Measurements from ENCODE around the gene ISX. TPM values are rescaled to one million over a fixed set of nuclear protein-coding genes. Genes with fewer than 3 reads are reported as not detected.

ISX gene
- total and polyA plus RNA-seq, 2 donors, result not detected

- H3K36me3 ChIP-seq (ENCODE audit: insufficient read depth), result no peaks in the 10 kb centered on the region
- 93% methylated on average over 2 of the region's 2 CpGs for WGBS
- H3K4me1 ChIP-seq (ENCODE audit: insufficient read depth), result no peaks in the 10 kb centered on the region
These were observed 66.6 kb downstream of the ISX start for GRCh38 chr22:35132568-35132967.

DNA sequence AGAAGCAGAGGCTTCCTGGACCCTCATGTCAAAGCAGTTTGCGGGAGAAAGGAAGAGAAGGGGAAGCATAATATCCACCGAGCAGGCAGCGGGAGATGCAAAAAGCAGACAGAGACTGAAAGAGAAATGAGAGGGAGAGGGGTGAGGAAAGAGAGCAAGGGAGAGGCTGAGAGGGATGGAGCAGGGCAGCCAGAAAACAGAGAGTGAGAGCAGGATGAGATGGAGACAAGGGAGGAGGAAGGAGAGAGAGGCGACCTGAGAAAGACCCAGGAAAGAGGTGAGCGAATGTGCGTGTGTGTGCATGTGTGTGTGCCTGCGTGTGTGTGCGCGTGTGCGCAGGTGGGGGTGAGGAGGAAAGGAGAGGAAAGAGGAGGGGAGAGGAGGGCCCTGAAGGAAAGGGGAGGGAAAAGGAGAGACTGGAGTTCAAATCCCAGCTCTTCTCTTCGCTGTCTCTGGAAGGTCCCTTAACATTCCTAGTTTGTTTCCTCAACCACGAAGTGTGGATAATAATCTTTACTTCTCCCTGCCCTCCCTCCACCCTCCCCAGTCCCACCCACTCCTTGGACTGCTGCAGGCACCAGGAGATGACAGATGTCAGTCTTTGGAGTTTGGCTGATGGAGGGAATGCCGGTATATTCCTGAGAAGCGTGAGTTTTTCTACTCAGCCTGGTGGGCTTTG lies 67.9 kb downstream of the ISX start:
- Histone ChIP-seq H3K36me3 (ENCODE audit: insufficient read depth) (no peaks in the 10 kb centered on the region), H3K4me1 (ENCODE audit: insufficient read depth) (no peaks in the 10 kb centered on the region), H3K4me3 (ENCODE audit: low read depth, low read length) (no peak overlapping the region), H3K27ac (ENCODE audit: low read depth) (no peak overlapping the region)
- DNase-seq (ENCODE audit: extremely low spot score), result no peak
- 77% methylated on average over 14 of the region's 14 CpGs for WGBS

More at GRCh38 chr22:35132568-35132967, 66.6 kb downstream of the ISX start:
- no peak overlapping the region for H3K4me3 ChIP-seq (ENCODE audit: low read depth, low read length)
- DNase-seq (ENCODE audit: extremely low spot score), result no peak
- no peak overlapping the region for H3K27ac ChIP-seq (ENCODE audit: low read depth)

- no peaks in the 10 kb centered on the region for H3K36me3 ChIP-seq (ENCODE audit: insufficient read depth)
- 42% methylated on average over 8 of the region's 8 CpGs for WGBS
These were observed 68.7 kb downstream of the ISX start for GRCh38 chr22:35134637-35135036.

DNA sequence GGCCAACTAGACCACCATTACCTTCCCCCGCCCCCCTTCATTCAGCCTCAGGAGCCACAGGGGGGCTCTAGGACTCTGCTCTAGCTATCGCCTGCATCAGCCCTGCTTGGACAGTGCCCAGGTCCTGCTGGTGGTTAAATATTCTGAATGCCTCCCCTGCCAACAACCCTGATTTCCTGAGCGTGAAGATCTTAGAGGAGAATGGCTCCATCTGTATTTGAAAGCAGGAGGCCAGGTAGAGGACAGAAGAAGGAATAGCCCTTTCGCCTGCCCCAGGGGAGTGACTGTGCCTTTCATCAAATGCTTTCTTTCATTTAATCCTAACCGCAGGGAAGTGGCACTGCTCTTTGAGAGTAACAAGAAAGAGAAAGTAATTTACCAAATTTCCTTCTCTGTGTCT lies 69.2 kb downstream of the ISX start:
- no peak for DNase-seq (ENCODE audit: extremely low spot score)
- Histone ChIP-seq H3K27ac (ENCODE audit: low read depth) (no peak overlapping the region), H3K4me1 (ENCODE audit: insufficient read depth) (no peaks in the 10 kb centered on the region), H3K36me3 (ENCODE audit: insufficient read depth) (no peaks in the 10 kb centered on the region), H3K4me3 (ENCODE audit: low read depth, low read length) (no peak overlapping the region)
- 56% methylated on average over 5 of the region's 5 CpGs for WGBS

More at GRCh38 chr22:35134637-35135036, 68.7 kb downstream of the ISX start:
- H3K27ac ChIP-seq (ENCODE audit: low read depth), result no peak overlapping the region
- no peak for DNase-seq (ENCODE audit: extremely low spot score)
- H3K4me1 ChIP-seq (ENCODE audit: insufficient read depth), result no peaks in the 10 kb centered on the region
- H3K4me3 ChIP-seq (ENCODE audit: low read depth, low read length), result no peak overlapping the region

Other genes starting within 250 kb of the ISX start
- gene HMGXB4, start 191.3 kb downstream of the ISX start, total RNA-seq, result 18.9 TPM
- gene HMGXB4, start 191.3 kb downstream of the ISX start, polyA plus RNA-seq, result 14.0 TPM
- 15.0 TPM for gene TOM1, start 233.7 kb downstream of the ISX start, total RNA-seq
- 35.3 TPM for gene TOM1, start 233.7 kb downstream of the ISX start, polyA plus RNA-seq